Esophagus squamous epithelium (tissue), 5 donors: ENCODE data around the gene KAT6B. TPM values are rescaled to one million over a fixed set of nuclear protein-coding genes. Genes with fewer than 3 reads are reported as not detected.

Experiments
- DNase-seq: peaks from one replicate; lab custom pipeline; 2025; lab: John Stamatoyannopoulos, UW
- H3K27ac ChIP-seq, 4 donors: fragments of 200-600 bp; sonication (generic); one replicate each; pipeline ENCODE4 v1.5.1; 2016 to 2019; ENCODE audit warnings: mild to moderate bottlenecking in 1 of 4
- H3K27me3 ChIP-seq, 4 donors: fragments of 200-600 bp; sonication (generic); 1 replicate in 3 of 4; 2 replicates in 1 of 4; pipeline versions ENCODE4 v1.5.1 to v1.6.0; 2017 to 2021; ENCODE audit warnings: antibody characterized with exemption in 1 of 4
- H3K36me3 ChIP-seq, 3 donors: fragments of 200-600 bp; sonication (generic); one replicate each; pipeline ENCODE4 v1.5.1; 2016 to 2019
- H3K4me1 ChIP-seq, 3 donors: fragments of 200-600 bp; sonication (generic); one replicate each; pipeline ENCODE4 v1.5.1; 2017 to 2019
- H3K4me3 ChIP-seq, 4 donors: fragments of 200-600 bp; sonication (generic); 1 replicate in 3 of 4; 2 replicates in 1 of 4; pipeline ENCODE4 v1.5.1; 2016 to 2019; ENCODE audit warnings: mild to moderate bottlenecking in 2 of 4, moderate library complexity in 1 of 4
- H3K9me3 ChIP-seq, 3 donors: fragments of 200-600 bp; sonication (generic); one replicate each; pipeline ENCODE4 v1.5.1; 2016 to 2019
- POLR2A ChIP-seq, 4 donors: fragments of 450-650 bp; IDR thresholded peaks; one replicate each; pipeline ENCODE4 v1.6.1; 2017; ENCODE audit warnings: antibody characterized with exemption in 4 of 4, mild to moderate bottlenecking in 4 of 4, moderate library complexity in 3 of 4
- WGBS, 2 donors: methylation state at CpG; one replicate each; pipeline ENCODE4 v1.1.5; 2018; 5-methylcytosine and 5-hydroxymethylcytosine counted together
- intact Hi-C: fragments of 100-400 bp; cut with DNase I; formaldehyde crosslinking; loops from one replicate; pipeline ENCODE4 v1.15.0; 2022
- total RNA-seq, 4 donors: library from RNA; depleted of rRNA; stranded (reverse); fragments of >200 nt; gene quantifications; one replicate each; pipeline ENCODE4 v1.1.0, GENCODE V29; 2016
- TF ChIP-seq, protein P1 (sequence below), 6 experiments: fragments of 450-650 bp in 4 of 6; fragments of 200-600 bp in 2 of 6; sonication (generic) in 2 of 6; IDR thresholded peaks; one replicate each; pipeline ENCODE4 v1.5.1; 2016 to 2019; ENCODE audit warnings: antibody characterized with exemption in 6 of 6, mild to moderate bottlenecking in 4 of 6, moderate library complexity in 4 of 6
- donor health status: DM: yes; HTN: yes; CAD: no.

The KAT6B gene
- total RNA-seq, 4 donors from 2014 or later, result 13.1 to 48.8 (median 22.4) TPM

- intact Hi-C loops, result no loop called here
- 88 to 91% methylated on average over 9 to 11 of the region's 15 CpGs for WGBS, 2 donors
Observed at GRCh38 chr10:75033399-75034130, 207.2 kb downstream of the KAT6B start.

GRCh38 chr10:75034131-75034512 is 207.7 kb downstream of the KAT6B start:
- Histone ChIP-seq H3K36me3 (peaks cover 0 to 26% (median 12%) of the 10 kb centered on the region in 3 donors), H3K9me3 (no peaks in the 10 kb centered on the region), H3K27ac (no peak overlapping the region), H3K4me3 (no peak overlapping the region), H3K27me3 (no peaks in the 10 kb centered on the region), H3K4me1 (peaks cover 0 to 6% (median 0%) of the 10 kb centered on the region in 3 donors)
- intact Hi-C loops, result no loop called here
- no peak for DNase-seq
- no peak for TF ChIP-seq POLR2A (IDR thresholded peaks at IDR 0.05)
- TF ChIP-seq, protein P1, sequence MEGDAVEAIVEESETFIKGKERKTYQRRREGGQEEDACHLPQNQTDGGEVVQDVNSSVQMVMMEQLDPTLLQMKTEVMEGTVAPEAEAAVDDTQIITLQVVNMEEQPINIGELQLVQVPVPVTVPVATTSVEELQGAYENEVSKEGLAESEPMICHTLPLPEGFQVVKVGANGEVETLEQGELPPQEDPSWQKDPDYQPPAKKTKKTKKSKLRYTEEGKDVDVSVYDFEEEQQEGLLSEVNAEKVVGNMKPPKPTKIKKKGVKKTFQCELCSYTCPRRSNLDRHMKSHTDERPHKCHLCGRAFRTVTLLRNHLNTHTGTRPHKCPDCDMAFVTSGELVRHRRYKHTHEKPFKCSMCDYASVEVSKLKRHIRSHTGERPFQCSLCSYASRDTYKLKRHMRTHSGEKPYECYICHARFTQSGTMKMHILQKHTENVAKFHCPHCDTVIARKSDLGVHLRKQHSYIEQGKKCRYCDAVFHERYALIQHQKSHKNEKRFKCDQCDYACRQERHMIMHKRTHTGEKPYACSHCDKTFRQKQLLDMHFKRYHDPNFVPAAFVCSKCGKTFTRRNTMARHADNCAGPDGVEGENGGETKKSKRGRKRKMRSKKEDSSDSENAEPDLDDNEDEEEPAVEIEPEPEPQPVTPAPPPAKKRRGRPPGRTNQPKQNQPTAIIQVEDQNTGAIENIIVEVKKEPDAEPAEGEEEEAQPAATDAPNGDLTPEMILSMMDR (IDR thresholded peaks at IDR 0.05), result no peak
- 47 to 54% methylated on average over 5 of the region's 5 CpGs for WGBS, 2 donors

More at GRCh38 chr10:75033399-75034130, 207.2 kb downstream of the KAT6B start:
- no peak for DNase-seq
- H3K27me3 ChIP-seq, result no peaks in the 10 kb centered on the region
- no peak overlapping the region for H3K27ac ChIP-seq
- H3K4me3 ChIP-seq, result no peak overlapping the region
- H3K9me3 ChIP-seq, result no peaks in the 10 kb centered on the region
- TF ChIP-seq POLR2A (IDR thresholded peaks at IDR 0.05), result no peak
- TF ChIP-seq, protein P1 (IDR thresholded peaks at IDR 0.05), result no peak
- peaks cover 0 to 6% (median 0%) of the 10 kb centered on the region in 3 donors for H3K4me1 ChIP-seq
- H3K36me3 ChIP-seq, result peaks cover 0 to 31% (median 12%) of the 10 kb centered on the region in 3 donors

DNA sequence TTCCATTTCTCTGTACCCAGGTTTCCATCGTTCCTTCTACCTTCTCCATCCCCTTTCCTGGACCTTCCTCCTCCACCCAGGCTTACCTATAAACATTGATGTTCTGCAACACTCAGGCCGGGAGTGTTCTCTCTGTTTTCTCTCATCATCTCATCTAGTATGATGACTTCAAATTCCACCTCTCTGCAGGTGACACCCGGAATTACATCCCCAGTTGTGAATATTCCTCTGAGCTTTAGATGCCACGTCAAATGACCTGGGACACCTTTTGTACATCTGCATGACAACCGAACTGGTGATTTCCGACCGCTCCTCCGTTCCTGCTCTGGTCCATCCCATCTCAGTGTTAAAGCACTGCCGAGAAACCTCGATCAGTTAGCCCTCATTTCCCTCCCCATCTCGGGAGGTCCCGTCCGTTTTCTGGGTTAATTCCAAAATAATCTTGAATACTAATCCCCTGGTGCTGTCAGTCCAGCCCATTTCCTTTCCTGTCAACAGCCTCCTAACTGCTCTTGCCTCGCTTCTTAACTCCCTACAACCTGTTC is 208.4 kb downstream of the KAT6B start:
- WGBS, 2 donors, result 74 to 82% methylated on average over 14 of the region's 14 CpGs
- no peak for TF ChIP-seq POLR2A (IDR thresholded peaks at IDR 0.05)
- TF ChIP-seq, protein P1 (IDR thresholded peaks at IDR 0.05), result peak in 1 of 6 experiments; percentile 27
- H3K36me3 ChIP-seq, result peaks cover 0 to 19% (median 11%) of the 10 kb centered on the region in 3 donors
- intact Hi-C loops, result no loop called here
- H3K27me3 ChIP-seq, result no peaks in the 10 kb centered on the region
- no peak overlapping the region for H3K4me3 ChIP-seq
- peaks cover 0 to 6% (median 0%) of the 10 kb centered on the region in 3 donors for H3K4me1 ChIP-seq
- no peak overlapping the region for H3K27ac ChIP-seq
- no peak for DNase-seq
- no peaks in the 10 kb centered on the region for H3K9me3 ChIP-seq

DNA sequence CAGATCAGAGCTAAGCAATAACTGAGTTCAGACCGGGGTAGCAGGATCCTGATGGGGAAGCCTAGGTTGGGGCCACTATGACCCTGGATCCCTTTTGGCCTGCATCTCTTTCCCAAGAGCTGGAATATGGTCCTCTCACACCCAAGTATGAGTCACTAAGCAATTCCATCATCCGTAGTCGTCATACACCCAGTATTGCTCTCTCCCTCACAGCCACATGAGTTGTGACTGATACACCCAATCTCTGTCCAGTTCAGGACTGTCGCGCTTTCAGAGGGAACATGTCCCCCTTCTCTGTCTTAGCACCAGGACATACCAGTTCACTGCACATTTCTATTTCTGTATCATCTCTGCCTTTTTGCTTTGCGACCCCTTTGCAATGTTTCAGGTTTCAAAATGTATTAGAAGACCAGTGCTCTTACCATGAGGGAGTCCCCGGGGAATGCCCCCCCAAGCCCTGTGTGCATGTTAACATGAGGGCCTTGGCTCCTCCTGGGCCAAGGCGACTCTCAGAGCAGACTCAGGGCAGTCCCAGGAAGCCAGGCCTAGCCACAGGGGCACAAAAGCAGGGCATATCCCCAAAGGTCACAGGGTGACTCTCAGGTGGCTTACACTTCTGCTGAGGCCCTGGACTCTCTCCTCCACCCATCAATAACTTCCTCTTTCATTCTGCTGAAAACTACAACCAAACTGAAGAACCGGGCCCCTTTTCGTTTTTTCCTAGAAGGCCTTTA is 209.7 kb downstream of the KAT6B start:
- intact Hi-C loops, result no loop called here
- no peaks in the 10 kb centered on the region for H3K4me1 ChIP-seq
- H3K4me3 ChIP-seq, result no peak overlapping the region
- no peak for TF ChIP-seq POLR2A (IDR thresholded peaks at IDR 0.05)
- TF ChIP-seq, protein P1 (IDR thresholded peaks at IDR 0.05), result no peak
- H3K36me3 ChIP-seq, result peaks cover 0 to 6% (median 0%) of the 10 kb centered on the region in 3 donors
- no peak overlapping the region for H3K27ac ChIP-seq
- no peaks in the 10 kb centered on the region for H3K27me3 ChIP-seq
- 74 to 83% methylated on average over 9 to 10 of the region's 10 CpGs for WGBS, 2 donors
- H3K9me3 ChIP-seq, result no peaks in the 10 kb centered on the region
- DNase-seq, result no peak
